HL-60 (cell line): Measurements from ENCODE around the gene USP35.

ENCODE experiments used
- CTCF ChIP-seq: IDR thresholded peaks from one replicate; pipeline ENCODE4 v1.5.1; 2011; ENCODE audit warnings: low read length, control low read depth, inconsistent platforms; ENCODE audit not compliant: insufficient read depth
- GABPA ChIP-seq: IDR thresholded peaks from 2 replicates; pipeline ENCODE4 v1.6.1; 2012; ENCODE audit warnings: low read depth
- POLR2AphosphoS5 ChIP-seq: IDR thresholded peaks from 2 replicates; pipeline ENCODE4 v1.6.1; 2012; ENCODE audit warnings: low read depth
- SPI1 ChIP-seq: IDR thresholded peaks from 2 replicates; pipeline ENCODE4 v1.6.1; 2012; ENCODE audit warnings: low read depth, mild to moderate bottlenecking, borderline replicate concordance

DNA sequence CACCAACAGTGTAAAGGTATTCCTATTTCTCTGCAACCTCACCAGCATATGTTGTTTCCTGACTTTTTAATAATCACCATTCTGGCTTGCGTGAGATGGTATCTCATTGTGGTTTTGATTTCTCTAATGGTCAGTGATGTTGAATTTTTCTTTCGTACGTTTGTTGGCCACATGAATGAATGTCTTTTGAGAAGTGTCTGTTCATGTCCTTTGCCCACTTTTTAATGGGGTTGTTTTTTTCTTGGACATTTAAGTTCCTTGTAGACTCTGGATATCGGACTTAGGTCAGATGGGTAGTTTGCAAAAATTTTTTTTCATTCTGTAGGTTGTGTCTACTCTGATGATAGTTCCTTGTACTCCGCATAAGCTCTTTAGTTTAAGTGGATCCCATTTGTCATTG is 22.8 kb downstream of the USP35 start:
- no peak for TF ChIP-seq CTCF
- no peak for TF ChIP-seq SPI1
- no peak for TF ChIP-seq GABPA
- TF ChIP-seq POLR2AphosphoS5: no peak
